ENCODE data around the gene ACSF3. TPM values are rescaled to one million over a fixed set of nuclear protein-coding genes. Genes with fewer than 3 reads are reported as not detected.

ACSF3 gene
- total RNA-seq, 4 donors from 2014 or later, result 17.6 to 27.6 (median 21.6) TPM

GRCh38 chr16:89135971-89136765 is 42.5 kb downstream of the ACSF3 start:
- DNase-seq (ENCODE audit: low spot score) (no peak), ATAC-seq (ENCODE audit: low FRiP score) (no peak)
- TF ChIP-seq, protein P1, sequence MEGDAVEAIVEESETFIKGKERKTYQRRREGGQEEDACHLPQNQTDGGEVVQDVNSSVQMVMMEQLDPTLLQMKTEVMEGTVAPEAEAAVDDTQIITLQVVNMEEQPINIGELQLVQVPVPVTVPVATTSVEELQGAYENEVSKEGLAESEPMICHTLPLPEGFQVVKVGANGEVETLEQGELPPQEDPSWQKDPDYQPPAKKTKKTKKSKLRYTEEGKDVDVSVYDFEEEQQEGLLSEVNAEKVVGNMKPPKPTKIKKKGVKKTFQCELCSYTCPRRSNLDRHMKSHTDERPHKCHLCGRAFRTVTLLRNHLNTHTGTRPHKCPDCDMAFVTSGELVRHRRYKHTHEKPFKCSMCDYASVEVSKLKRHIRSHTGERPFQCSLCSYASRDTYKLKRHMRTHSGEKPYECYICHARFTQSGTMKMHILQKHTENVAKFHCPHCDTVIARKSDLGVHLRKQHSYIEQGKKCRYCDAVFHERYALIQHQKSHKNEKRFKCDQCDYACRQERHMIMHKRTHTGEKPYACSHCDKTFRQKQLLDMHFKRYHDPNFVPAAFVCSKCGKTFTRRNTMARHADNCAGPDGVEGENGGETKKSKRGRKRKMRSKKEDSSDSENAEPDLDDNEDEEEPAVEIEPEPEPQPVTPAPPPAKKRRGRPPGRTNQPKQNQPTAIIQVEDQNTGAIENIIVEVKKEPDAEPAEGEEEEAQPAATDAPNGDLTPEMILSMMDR (IDR thresholded peaks at IDR 0.05), result no peak

DNA sequence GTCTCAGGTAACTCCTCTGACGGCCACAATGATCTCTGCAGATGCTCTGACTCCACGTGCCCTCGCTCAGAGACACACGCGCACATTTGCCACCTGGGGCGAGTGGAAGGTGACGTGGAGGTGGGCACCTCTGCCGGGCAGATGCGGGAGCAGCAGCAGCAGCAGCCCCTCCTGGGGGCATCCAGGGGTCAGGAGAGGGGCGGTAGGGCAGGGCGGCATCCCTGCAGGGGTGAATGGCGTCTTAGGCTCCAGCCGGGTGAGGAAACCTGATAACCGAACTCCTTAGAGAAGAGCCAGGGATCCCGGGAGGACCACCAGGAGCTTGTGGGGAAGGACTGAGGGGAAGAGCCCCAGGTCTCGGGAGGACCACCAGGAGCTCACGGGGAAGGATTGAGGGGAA is 43.3 kb downstream of the ACSF3 start:
- DNase-seq (ENCODE audit: low spot score) (no peak), ATAC-seq (ENCODE audit: low FRiP score) (no peak)
- TF ChIP-seq, protein P1 (IDR thresholded peaks at IDR 0.05), result no peak

GRCh38 chr16:89137666-89138512 is 44.2 kb downstream of the ACSF3 start:
- no peak for DNase-seq (ENCODE audit: low spot score)
- no peak for ATAC-seq (ENCODE audit: low FRiP score)
- TF ChIP-seq, protein P1 (IDR thresholded peaks at IDR 0.05), result no peak

- TF ChIP-seq, protein P1 (IDR thresholded peaks at IDR 0.05), result no peak
- ATAC-seq (ENCODE audit: low FRiP score), result no peak
- no peak for DNase-seq (ENCODE audit: low spot score)
Observed at GRCh38 chr16:89138513-89138795, 44.8 kb downstream of the ACSF3 start.

DNA sequence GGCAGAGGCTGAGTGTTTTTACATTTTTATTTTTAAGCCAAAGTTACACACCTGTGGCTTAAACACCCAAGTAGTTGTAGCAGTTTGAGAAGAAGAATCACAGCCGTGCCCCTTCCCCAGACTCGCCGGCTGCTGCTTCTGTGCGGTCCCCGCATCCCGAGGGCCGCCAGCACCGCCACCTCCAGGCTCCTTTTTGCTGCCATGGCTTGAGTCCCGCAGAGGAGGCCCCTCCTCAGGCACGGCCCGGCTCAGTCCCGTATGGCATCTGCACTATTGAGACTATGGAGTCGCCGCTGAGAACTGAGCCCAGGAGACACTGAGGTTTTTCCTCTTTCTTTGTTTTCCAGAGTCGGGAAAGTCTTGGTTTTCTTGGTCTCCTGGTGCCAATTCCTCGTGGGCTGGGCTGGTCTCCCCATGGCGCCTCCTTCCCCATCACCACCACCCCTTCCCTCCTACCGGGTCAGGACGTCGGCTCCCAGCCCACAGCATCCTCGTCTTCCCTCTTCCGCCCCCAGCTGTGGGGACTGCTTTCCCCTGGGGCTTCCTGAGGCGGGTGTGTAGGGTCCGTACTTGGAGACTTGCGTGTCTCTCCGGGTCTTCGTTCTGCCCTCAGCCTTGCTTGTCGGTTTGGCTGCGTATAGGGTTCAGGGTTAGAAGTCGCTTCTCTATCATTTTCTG is 45.3 kb downstream of the ACSF3 start:
- ATAC-seq (ENCODE audit: low FRiP score) (no peak), DNase-seq (ENCODE audit: low spot score) (no peak)
- TF ChIP-seq, protein P1 (IDR thresholded peaks at IDR 0.05), result no peak

DNA sequence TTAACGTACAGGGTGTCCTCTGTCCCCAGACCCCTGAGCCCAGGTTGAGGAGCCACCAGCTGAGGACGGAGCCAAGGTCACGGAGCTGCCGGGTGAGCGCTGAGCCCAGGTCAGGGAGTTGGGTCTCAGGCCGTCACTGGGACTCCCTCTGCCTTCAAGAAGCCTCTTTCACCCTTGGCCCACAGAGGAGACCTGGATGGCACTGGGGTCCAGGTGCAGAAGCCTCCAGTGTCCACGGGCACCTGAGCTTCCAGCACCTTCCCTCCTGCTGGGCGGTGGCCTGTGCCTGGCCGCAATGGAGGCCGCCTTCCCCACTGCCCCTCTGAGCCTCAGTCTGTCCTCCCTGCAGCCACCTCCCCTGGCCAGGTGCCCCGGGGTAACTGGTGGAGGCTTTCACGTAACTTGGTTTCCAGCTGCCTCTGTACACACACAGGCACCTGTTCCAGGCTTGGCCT is 46.3 kb downstream of the ACSF3 start:
- TF ChIP-seq, protein P1 (IDR thresholded peaks at IDR 0.05), result no peak
- DNase-seq (ENCODE audit: low spot score) (no peak), ATAC-seq (ENCODE audit: low FRiP score) (no peak)
